ENCODE measurements around the gene PROSER1.

DNA sequence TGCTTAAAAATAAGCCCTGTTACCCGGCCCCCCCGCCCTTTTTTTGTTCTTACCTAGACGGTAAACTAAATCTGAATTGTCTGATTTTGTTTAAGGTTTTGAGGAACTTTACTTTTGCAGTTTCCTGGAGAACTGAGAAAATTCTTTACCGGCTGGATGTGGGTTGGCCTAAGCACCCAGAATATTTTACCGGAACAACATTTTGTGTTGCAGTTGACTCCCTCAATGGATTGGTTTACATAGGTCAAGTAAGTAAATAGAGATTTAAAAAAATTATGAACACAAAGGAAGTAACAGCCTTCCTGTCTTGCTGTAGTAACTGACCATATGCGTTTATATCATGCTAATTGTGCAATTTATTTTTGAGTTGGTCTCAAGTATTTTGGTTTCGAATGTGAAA is 1.2 kb upstream of the PROSER1 start:
- TF ChIP-seq, protein P1, sequence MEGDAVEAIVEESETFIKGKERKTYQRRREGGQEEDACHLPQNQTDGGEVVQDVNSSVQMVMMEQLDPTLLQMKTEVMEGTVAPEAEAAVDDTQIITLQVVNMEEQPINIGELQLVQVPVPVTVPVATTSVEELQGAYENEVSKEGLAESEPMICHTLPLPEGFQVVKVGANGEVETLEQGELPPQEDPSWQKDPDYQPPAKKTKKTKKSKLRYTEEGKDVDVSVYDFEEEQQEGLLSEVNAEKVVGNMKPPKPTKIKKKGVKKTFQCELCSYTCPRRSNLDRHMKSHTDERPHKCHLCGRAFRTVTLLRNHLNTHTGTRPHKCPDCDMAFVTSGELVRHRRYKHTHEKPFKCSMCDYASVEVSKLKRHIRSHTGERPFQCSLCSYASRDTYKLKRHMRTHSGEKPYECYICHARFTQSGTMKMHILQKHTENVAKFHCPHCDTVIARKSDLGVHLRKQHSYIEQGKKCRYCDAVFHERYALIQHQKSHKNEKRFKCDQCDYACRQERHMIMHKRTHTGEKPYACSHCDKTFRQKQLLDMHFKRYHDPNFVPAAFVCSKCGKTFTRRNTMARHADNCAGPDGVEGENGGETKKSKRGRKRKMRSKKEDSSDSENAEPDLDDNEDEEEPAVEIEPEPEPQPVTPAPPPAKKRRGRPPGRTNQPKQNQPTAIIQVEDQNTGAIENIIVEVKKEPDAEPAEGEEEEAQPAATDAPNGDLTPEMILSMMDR (IDR thresholded peaks at IDR 0.05 in 2 of 3, conservative IDR thresholded peaks at IDR 0.05 in 1 of 3; ENCODE audit: borderline replicate concordance in 1 of 3, insufficient read depth in 1 of 3, low read depth in 2 of 3, low read length in 2 of 3) = no peak
- TF ChIP-seq, protein P2, sequence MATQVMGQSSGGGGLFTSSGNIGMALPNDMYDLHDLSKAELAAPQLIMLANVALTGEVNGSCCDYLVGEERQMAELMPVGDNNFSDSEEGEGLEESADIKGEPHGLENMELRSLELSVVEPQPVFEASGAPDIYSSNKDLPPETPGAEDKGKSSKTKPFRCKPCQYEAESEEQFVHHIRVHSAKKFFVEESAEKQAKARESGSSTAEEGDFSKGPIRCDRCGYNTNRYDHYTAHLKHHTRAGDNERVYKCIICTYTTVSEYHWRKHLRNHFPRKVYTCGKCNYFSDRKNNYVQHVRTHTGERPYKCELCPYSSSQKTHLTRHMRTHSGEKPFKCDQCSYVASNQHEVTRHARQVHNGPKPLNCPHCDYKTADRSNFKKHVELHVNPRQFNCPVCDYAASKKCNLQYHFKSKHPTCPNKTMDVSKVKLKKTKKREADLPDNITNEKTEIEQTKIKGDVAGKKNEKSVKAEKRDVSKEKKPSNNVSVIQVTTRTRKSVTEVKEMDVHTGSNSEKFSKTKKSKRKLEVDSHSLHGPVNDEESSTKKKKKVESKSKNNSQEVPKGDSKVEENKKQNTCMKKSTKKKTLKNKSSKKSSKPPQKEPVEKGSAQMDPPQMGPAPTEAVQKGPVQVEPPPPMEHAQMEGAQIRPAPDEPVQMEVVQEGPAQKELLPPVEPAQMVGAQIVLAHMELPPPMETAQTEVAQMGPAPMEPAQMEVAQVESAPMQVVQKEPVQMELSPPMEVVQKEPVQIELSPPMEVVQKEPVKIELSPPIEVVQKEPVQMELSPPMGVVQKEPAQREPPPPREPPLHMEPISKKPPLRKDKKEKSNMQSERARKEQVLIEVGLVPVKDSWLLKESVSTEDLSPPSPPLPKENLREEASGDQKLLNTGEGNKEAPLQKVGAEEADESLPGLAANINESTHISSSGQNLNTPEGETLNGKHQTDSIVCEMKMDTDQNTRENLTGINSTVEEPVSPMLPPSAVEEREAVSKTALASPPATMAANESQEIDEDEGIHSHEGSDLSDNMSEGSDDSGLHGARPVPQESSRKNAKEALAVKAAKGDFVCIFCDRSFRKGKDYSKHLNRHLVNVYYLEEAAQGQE (IDR thresholded peaks at IDR 0.05; ENCODE audit: low read depth) = no peak
- TF ChIP-seq POLR2AphosphoS5 (IDR thresholded peaks at IDR 0.05; ENCODE audit: low read depth, low read length) (no peak), YY1 (IDR thresholded peaks at IDR 0.05; ENCODE audit: extremely low read depth, insufficient replicate concordance, low read depth, low read length) (no peak), POLR2A (IDR thresholded peaks at IDR 0.05; ENCODE audit: borderline replicate concordance, extremely low read depth, insufficient read depth, insufficient read length) (no peak), ZFX (IDR thresholded peaks at IDR 0.05) (no peak), EZH2 (IDR thresholded peaks at IDR 0.05) (no peak), SIN3A (IDR thresholded peaks at IDR 0.05; ENCODE audit: low read depth) (no peak), SP1 (IDR thresholded peaks at IDR 0.05; ENCODE audit: low read depth) (no peak), TCF7L2 (IDR thresholded peaks at IDR 0.05; ENCODE audit: borderline replicate concordance, extremely low read depth, insufficient read depth, insufficient read length) (no peak)
